ENCODE results near the gene LHX2. TPM values are rescaled to one million over a fixed set of nuclear protein-coding genes. Genes with fewer than 3 reads are reported as not detected.
A peak's percentile ranks its signal among the peaks of the same experiment; 100 is the strongest.

Gene LHX2
- total RNA-seq, 4 donors from 2014 or later: not detected

DNA sequence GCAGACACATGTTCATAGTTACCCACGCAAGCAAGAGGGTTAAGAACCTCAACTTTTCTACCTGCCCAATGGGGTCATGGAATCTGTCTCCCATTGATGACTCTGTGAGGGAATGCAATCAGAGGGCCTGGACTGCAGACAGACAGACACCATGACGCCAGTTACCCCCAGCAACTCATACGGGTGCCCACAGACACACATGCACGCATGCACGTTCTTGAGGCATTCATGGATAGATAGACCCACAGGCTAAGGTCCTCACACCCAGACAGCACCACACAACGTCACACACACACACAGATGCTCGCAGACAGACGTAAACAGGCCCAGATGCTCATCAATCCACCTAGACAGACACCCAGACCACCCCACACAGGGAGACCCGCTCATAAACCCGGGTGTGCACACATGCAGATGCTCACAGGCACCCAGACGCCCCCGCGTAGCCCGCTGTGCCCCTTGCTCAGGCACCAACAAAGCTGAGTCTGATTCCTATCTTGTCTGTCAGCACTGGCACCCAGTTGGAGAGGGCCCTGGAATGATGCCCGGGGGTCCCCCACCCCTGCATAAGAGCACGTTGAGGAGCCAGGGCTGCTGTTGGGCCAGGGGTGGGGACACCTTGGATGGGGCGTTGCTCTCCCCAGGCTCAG lies 23.6 kb downstream of the LHX2 start:
- DNase-seq: no peak
- H3K4me3 ChIP-seq (replicated peaks in 1 of 3): no peak overlapping the region
- intact Hi-C loops (cut with DNase I): no loop called here
- TF ChIP-seq POLR2A (IDR thresholded peaks at IDR 0.05): no peak
- TF ChIP-seq, protein P1, sequence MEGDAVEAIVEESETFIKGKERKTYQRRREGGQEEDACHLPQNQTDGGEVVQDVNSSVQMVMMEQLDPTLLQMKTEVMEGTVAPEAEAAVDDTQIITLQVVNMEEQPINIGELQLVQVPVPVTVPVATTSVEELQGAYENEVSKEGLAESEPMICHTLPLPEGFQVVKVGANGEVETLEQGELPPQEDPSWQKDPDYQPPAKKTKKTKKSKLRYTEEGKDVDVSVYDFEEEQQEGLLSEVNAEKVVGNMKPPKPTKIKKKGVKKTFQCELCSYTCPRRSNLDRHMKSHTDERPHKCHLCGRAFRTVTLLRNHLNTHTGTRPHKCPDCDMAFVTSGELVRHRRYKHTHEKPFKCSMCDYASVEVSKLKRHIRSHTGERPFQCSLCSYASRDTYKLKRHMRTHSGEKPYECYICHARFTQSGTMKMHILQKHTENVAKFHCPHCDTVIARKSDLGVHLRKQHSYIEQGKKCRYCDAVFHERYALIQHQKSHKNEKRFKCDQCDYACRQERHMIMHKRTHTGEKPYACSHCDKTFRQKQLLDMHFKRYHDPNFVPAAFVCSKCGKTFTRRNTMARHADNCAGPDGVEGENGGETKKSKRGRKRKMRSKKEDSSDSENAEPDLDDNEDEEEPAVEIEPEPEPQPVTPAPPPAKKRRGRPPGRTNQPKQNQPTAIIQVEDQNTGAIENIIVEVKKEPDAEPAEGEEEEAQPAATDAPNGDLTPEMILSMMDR (IDR thresholded peaks at IDR 0.05): no peak
- H3K36me3 ChIP-seq: no peaks in the 10 kb centered on the region
- 87 to 88% methylated on average over 6 to 15 of the region's 17 CpGs for WGBS, 2 donors
- H3K27ac ChIP-seq: no peak overlapping the region
- no peaks in the 10 kb centered on the region for H3K4me1 ChIP-seq
- H3K27me3 ChIP-seq: no peaks in the 10 kb centered on the region
- H3K9me3 ChIP-seq: no peaks in the 10 kb centered on the region

DNA sequence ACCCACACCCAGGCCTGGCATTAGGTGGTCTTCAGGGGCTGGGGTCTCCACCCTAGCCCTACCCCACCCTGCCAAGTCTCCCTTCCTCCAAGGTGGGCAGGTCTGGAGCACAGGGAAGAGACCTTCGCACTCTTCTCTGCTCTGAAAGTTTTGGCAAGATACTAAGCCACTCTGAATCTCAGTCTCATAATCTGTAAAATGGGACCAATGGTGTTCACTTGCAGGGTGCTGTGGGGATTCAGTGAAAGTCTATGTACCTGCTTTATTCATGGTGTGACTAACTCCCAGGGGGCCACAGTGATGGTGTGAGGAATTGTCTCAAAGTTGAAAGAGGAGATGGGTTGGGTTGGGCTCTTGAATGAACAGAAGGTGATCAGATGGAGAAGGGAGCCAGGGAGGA lies 25.0 kb downstream of the LHX2 start:
- intact Hi-C loops (cut with DNase I): no loop called here
- Histone ChIP-seq H3K4me3 (replicated peaks in 1 of 3) (no peak overlapping the region), H3K36me3 (no peaks in the 10 kb centered on the region), H3K9me3 (no peaks in the 10 kb centered on the region), H3K27me3 (no peaks in the 10 kb centered on the region), H3K4me1 (peaks cover 8 to 13% of the 10 kb centered on the region in 2 donors), H3K27ac (no peak overlapping the region)
- 100% methylated on average over 1 of the region's 1 CpG; no CpG with 5 or more reads in 1 of the 2 donors for WGBS, 2 donors
- no peak for DNase-seq
- no peak for TF ChIP-seq POLR2A (IDR thresholded peaks at IDR 0.05)
- TF ChIP-seq, protein P1 (IDR thresholded peaks at IDR 0.05): no peak

DNA sequence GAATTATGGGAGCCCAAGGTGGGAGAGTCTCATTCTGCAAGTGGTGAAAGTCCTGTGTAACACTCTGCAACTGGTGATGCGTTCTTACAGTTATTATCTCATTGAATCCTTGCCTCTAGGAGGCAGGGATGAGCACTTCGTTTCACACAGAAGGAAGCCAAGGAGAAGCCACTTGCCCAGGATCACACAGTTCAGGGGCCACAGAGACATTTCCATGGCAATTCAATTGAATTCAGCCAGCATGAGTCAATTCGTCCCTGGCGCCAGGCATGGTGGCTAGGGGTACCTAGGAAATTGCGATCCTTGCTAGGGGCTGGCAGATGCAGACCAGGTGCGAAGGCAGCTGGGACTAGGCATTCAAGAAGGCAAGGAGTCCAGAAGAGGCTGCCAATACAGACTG lies 26.2 kb downstream of the LHX2 start:
- H3K9me3 ChIP-seq: no peaks in the 10 kb centered on the region
- 54 to 68% methylated on average over 5 to 6 of the region's 6 CpGs for WGBS, 2 donors
- intact Hi-C loops (cut with DNase I): no loop called here
- no peak overlapping the region for H3K4me3 ChIP-seq (replicated peaks in 1 of 3)
- no peaks in the 10 kb centered on the region for H3K36me3 ChIP-seq
- peaks cover 8 to 13% of the 10 kb centered on the region in 2 donors for H3K4me1 ChIP-seq
- peaks cover 6% of the 10 kb centered on the region for H3K27me3 ChIP-seq
- TF ChIP-seq POLR2A (IDR thresholded peaks at IDR 0.05): no peak
- TF ChIP-seq, protein P1 (IDR thresholded peaks at IDR 0.05): no peak
- DNase-seq: no peak
- no peak overlapping the region for H3K27ac ChIP-seq

DNA sequence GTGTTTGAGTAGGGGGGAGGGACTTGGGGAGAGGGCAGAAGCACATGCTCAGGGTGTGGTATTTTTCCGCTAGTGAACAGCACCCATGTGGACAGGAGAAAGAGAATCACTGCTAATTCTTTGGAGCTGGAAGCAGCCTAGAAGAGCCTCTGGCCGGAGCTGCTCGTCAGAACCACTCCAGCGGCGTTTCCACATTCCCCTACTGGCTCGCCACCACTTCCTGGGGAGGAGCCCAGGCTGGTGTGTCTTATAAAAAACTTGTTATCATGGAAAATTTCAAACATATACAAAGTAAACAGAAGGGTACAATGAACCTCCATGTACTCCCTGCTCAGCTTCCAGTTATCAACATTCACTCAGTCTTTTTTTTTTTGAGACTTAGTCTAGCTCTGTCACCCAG lies 26.7 kb downstream of the LHX2 start:
- intact Hi-C loops (cut with DNase I): no loop called here
- 11 to 14% methylated on average over 6 of the region's 6 CpGs for WGBS, 2 donors
- H3K27me3 ChIP-seq: peaks cover 6% of the 10 kb centered on the region

More for the DNA sequence above, 26.7 kb downstream of the LHX2 start:
- H3K27ac ChIP-seq: no peak overlapping the region
- peaks cover 8 to 13% of the 10 kb centered on the region in 2 donors for H3K4me1 ChIP-seq
- no peaks in the 10 kb centered on the region for H3K9me3 ChIP-seq
- no peaks in the 10 kb centered on the region for H3K36me3 ChIP-seq
- no peak for TF ChIP-seq POLR2A (IDR thresholded peaks at IDR 0.05)
- TF ChIP-seq, protein P1 (IDR thresholded peaks at IDR 0.05): no peak
- DNase-seq: peak in 1 of 2 donors; percentile 33
- no peak overlapping the region for H3K4me3 ChIP-seq (replicated peaks in 1 of 3)
